Renal cortical epithelial cell (primary cell): ENCODE results near the gene P3H3. TPM values are rescaled to one million over a fixed set of nuclear protein-coding genes. Genes with fewer than 3 reads are reported as not detected.
"Not testable (repeated sequence)": the region's sequence is repeated elsewhere in the genome, so short reads cannot be mapped to it uniquely, and the experiment has no call there.

Experiments used
- DNase-seq: peaks from one replicate; pipeline ENCODE4 v3.0.0-alpha.2; 2011; ENCODE audit warnings: low read depth
- total RNA-seq: library from RNA; depleted of rRNA; stranded (reverse); fragments of >200 nt; gene quantifications from 2 replicates; pipeline ENCODE4 v1.2.3, GENCODE V29; 2014

P3H3 gene
- total RNA-seq, 1 donor from 2014 or later: 36.8 TPM

GRCh38 chr12:6843118-6843902 is 15.1 kb downstream of the P3H3 start:
- DNase-seq: no peak

- no peak for DNase-seq
Measured at GRCh38 chr12:6845395-6845794, 17.2 kb downstream of the P3H3 start.

- no peak for DNase-seq
Measured at GRCh38 chr12:6846316-6846869, 18.2 kb downstream of the P3H3 start.

- DNase-seq: no peak
Measured at GRCh38 chr12:6847676-6848075, 19.5 kb downstream of the P3H3 start.

GRCh38 chr12:6849427-6849826 is 21.2 kb downstream of the P3H3 start:
- no peak for DNase-seq

GRCh38 chr12:6849976-6850560 is 21.9 kb downstream of the P3H3 start:
- no peak for DNase-seq

- no peak for DNase-seq
Measured at GRCh38 chr12:6850796-6851152, 22.6 kb downstream of the P3H3 start.

- DNase-seq: peak; percentile 98
Measured at GRCh38 chr12:6851153-6851920, 23.1 kb downstream of the P3H3 start, which contains the start of gene CDCA3. CDCA3 (minus strand) TSS chr12:6851286; CDS start chr12:6850952, 334 bp downstream.

GRCh38 chr12:6851921-6852650 is 23.9 kb downstream of the P3H3 start, which contains the start of gene USP5:
USP5 (plus strand) TSS chr12:6852150; CDS start chr12:6852180, 30 bp downstream.
- DNase-seq: peak; percentile 99

GRCh38 chr12:6852651-6853354 is 24.6 kb downstream of the P3H3 start:
- peak; percentile 64 for DNase-seq

GRCh38 chr12:6853626-6854025 is 25.4 kb downstream of the P3H3 start:
- no peak for DNase-seq

- DNase-seq: no peak
Measured at GRCh38 chr12:6854036-6854435, 25.8 kb downstream of the P3H3 start.

GRCh38 chr12:6855322-6855721 is 27.1 kb downstream of the P3H3 start:
- DNase-seq: no peak

GRCh38 chr12:6858799-6859198 is 30.6 kb downstream of the P3H3 start:
- no peak for DNase-seq

- no peak for DNase-seq
Measured at GRCh38 chr12:6860116-6860515, 31.9 kb downstream of the P3H3 start.

- DNase-seq: no peak
Measured at GRCh38 chr12:6860942-6861341, 32.7 kb downstream of the P3H3 start.

GRCh38 chr12:6861391-6861790 is 33.2 kb downstream of the P3H3 start:
- DNase-seq: no peak

- no peak for DNase-seq
Measured at GRCh38 chr12:6863033-6863432, 34.8 kb downstream of the P3H3 start.

GRCh38 chr12:6863586-6864321 is 35.5 kb downstream of the P3H3 start:
- DNase-seq: no peak

GRCh38 chr12:6865307-6865706 is 37.1 kb downstream of the P3H3 start:
- not testable (repeated sequence) for DNase-seq
